GM19025 (cell line): ENCODE results near the gene MYH7B.

Experiments
- ATAC-seq: cut with Tn5 transposase; IDR thresholded peaks from one replicate; pipeline ENCODE4 v1.9.1; 2021; ENCODE audit warnings: mild to moderate bottlenecking, low read depth, moderate library complexity; ENCODE audit not compliant: unreplicated experiment

MYH7B gene

DNA sequence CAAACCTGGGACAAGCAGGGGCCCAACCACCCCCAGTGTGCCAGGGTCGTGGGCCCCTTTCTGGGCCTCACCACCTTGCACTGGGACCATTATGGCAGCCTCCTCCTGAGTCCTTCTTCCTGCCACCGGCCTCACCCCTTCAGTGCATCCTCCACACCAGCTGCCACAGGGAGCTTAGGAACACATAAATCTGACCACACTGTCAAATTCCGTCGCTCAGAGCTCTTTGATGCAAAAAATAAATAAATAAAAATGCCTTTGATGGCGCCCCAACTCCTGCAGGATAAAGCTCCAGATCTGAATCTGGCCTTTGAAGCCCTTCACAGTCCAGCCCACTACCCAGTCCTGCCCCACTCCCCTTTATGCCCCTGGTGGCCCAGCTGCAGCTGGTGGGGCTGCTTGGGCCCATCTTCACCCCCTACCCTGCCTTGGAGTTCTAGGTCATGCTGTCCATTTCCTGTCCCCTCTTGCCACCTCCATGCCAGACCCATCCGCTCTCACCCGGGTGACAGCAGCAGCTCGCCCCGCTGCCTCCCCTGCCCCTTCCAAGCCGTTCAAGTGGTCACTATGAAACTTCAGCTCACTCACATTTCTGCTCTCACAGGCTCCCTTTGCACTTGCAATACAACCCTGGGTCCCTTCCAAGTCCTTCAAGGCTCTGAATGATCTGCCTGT lies 16.0 kb downstream of the MYH7B start:
- no peak for ATAC-seq

DNA sequence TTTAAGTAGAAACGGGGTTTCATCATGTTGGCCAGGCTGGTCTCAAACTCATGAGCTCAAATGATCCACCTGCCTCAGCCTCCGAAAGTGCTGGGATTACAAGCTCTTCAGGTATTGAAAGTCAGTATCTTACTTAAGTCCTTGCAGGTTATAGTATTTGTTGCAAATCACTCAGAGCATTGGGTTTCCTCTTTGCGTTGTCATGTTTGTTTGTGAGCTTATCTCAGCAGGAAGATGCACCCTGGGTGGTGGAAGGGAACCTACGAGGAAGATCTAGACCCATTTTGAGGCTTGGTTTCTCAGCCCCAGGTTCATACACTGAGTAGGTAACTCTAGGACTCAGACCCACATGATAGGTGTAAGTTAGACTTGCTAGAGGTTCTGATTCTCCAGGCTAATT lies 18.6 kb downstream of the MYH7B start:
- no peak for ATAC-seq

DNA sequence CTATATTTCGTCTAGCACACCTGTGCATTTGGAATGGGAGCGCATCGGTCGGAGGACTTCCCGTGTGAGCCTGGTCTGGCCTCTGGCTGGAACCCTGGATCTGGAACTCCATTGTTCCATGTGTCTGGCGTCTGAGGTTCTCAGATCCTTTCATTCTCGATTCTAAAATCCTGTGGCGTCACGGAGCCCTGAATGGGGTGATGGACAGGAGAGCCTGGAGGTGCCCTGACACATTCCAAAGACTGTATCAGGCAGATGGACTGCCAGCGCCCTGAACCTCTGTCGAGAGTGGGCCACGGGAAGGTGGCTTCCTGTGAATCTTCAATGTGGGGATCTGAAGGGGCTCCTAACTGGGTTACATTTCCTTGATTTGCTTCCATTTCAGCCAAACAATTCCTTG lies 20.6 kb downstream of the MYH7B start:
- ATAC-seq = no peak

DNA sequence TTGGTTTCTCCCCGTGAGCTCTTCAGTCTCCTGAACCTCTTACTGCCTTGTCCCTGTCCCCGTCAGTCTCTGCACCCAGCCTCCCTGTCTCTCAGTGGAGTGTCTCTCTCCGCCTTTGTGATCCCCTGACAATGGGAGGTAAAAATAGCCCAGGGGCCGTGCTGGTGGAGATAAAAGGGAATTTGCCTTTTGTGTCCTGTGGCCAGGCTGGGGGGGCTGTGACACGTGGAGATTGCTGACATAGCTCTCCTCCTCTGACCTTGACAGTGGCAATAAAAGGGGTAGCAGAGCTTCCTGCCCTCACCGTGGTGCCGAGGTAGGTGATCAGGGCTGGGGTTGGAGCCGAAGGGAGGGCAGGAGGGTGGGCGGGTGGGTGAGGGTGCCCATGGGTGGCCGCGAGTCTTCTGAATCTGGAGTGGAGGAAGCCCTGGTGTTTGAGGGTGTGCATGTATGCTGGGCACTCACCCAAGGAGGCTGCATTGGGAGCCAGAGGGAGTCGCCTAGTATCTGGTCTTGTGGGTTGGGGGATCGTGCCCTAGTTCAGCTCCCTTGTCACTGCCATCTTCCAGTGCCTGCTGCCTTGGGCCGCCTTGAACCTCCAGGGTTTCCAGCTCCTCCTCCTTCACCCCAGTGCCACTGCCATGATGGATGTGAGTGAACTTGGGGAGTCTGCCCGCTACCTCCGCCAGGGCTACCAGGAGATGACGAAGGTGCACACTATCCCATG lies 21.9 kb downstream of the MYH7B start:
- ATAC-seq = no peak

DNA sequence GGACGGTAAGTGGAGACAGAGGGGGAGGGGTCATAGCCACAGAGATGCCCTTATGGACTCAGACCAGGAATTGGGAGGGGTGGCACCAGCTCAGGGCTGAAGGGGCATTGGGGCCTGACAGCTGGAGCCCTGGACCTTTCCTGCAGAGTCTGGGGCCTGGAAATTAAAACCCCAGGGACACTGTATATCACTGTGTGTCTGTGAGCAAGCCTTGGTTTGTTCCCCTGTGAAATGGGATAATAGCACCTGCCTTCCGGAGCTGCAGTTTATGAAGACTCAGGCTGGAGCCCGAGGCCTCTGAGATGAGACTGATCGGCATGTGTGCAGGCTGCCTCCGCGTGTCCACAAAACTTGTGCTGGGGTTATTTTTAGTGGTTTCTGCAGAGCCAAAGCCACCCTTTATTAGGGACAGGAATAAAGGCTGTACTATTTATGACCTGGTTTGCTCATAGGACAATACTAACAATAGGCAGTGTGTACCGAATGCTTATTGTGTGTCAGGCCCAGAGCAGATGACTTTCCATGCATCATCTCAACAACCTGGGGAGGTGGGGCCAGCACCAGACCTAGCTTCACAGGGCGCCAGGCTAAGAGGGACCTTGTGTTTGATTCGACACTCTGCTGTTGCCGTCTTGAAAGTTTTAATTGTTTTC lies 22.6 kb downstream of the MYH7B start:
- ATAC-seq = no peak

DNA sequence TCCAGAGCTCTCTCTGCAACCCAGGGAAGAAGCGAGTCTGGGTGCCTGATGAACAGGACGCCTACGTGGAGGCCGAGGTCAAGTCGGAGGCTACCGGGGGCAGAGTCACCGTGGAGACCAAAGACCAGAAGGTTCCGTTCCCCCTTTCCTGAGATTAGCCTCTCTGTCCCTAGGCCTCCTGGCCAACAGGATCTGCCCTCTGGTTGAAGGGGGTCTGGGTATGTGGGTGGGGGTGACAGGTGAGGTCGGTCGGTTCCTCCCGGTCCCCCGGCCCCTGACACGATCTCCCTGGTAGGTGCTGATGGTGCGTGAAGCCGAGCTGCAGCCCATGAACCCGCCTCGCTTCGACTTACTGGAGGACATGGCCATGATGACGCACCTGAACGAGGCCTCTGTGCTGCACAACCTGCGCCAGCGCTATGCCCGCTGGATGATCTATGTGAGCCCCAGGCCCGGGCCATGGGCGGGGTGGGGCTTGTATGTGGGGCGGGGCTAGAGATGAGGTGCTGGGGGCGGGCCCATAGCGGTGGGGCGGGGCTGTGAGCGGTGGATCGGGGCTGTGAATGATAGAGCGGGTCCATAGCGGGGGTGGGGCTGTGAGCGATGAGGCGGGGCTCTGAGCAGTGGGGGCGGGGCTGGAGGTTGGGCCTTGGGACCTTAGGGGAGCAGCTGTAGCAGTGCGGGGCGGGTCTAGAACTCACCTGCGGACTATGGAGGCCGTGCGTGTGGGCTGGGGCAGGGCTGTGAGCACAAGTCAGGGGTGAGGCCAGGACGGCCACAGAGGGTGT lies 23.9 kb downstream of the MYH7B start:
- no peak for ATAC-seq

DNA sequence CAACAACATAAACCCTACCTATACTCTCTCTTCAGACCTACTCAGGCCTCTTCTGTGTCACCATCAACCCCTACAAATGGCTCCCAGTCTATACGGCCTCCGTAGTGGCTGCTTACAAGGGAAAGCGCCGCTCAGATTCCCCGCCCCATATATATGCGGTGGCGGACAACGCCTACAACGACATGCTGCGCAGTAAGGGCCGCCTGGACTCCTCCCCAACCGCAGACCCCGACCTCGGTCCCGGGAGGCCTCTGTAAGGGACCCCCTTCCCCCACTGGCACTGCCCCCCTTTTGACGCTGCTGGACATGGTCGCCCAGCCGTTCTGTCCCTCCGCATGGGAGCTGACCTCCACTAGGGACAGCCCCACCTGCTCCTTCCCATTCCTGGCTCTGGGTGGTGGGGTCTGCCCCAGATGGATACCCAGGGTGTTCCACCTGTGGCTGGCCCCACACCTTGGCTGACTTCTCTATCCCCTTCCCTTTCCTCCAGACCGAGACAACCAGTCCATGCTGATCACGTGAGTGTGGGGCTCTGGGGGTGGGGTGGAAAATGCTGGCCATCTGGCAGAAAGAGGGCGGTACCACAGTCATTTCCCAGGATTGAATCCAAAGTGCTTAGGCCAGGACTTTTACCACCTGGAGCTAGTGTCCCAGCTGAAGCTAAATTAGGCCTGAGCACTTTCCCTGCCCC lies 25.0 kb downstream of the MYH7B start:
- no peak for ATAC-seq

DNA sequence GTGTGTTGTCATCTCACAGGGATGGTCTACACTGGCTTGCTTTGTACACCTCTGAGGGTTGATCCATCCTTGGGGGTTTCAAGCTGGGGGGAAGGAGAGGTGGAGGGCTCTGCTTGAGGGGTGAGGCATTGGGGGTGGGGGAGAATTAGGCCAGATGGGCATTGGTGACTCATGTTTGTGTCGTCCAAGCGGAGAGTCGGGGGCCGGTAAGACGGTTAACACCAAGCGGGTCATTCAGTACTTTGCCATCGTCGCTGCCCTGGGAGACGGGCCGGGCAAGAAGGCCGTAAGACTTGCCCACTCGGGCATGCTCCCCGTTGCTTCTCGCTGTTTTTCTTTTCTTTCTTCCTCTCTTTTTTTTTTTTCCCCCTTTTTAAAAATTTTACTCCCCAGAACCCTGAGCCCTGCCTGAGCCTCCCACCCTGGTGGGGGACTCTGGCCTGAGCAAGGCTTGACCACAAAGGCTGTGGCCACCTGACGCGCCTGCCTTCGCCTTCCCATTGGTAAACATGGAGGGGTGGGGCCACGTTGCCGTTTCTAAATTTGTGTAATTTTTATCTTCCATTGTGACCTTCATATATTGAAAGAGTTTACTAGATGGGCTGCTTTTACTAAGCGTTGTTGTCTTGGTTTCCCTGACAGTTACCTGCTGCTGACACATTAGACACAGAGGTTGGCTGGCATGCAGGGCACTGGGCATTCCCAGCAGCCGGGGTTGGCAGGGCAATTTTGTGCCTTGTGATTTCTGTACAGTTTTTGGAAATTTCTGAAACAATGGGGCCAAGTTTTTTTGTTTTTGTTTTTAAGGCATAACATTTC lies 26.8 kb downstream of the MYH7B start:
- no peak for ATAC-seq

DNA sequence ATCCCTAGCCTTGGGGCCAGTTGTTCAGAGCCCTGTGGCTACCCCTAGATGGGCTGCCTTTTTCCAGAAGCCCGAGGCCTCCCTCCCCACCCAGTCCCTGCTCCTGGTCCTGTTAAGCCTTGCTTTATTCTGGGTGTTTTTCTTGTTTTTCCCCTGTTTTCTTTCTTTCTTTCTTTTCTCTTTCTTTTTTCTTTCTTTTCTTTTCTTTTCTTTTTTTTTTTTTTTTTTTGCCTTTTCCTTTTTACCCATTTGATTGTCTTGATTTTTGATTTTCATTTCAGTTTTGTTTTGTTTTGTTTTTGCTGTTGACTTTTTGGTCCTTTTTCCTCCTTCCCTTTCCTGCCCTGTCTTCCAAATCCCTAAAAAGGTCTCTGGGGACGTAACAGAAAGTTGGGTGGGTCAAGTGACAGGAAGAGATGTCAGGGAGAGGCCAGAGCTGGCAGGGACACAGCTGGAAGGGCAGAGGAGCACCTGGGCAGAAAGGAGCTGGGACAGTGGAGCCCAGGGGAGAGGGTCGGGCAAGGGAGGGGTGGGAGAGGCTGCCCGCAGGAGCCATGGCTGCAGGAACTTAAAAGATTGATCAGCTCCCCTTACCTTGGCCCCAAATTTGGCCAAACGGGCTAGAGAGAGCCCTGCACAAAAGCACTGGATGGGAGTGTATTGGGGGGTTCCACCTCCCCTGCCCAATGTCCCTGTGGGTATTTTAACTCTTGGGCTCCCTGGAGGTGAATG lies 27.6 kb downstream of the MYH7B start:
- ATAC-seq = no peak

DNA sequence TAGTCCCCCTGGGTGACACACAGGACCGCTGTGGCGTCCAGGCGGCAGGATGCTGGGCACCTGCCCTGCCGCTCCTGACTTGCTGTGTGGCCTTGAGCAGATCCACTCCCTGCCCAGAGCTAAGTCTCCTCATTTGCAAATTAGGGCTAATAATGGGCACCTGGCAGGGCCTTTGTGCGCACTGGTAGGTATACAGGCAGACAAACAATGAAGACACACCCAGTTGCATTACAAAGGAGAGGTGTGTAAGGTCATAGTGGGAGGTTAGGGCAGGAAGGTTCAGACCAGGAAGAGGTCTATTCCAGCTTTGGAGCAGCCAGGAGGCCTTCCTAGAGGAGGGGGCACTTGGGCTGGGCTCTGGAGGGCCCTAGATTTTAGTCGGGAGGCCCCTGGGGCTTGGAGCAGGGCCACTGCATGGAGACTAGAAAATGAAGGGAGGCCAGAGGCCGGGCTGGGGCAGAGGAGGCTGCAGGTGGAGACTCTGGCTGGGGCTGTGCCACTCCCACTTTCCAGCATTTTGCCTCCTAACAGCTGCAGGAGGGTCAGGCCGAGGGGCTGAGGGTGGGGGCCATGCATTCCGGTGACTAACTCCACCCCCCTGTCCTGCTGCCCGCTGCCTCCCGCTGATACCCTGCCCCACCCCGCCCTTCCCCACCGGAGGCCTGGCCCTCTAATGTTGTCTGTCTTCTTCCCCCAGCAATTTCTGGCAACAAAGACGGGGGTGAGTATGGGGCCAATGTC lies 28.5 kb downstream of the MYH7B start:
- no peak for ATAC-seq

DNA sequence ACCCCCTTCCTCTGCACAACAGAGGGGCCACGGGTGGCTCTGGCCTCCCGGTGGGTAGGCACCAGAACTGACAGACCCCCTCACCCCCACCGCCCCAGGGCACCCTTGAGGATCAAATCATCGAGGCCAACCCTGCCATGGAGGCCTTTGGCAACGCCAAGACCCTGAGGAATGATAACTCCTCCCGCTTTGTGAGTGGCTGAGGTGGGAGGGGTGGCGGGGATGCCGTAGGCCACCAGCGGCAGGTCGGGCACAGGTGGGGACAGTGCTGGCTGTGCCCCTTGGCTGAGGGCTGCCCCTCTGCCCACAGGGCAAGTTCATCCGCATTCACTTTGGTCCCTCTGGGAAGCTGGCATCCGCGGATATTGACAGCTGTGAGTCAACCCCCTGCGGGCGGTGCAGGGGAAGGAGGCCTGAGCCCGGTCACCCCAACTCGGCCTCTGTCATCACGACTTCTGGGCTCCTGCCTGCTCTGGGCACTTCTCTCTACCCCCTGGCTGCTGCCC lies 29.1 kb downstream of the MYH7B start:
- no peak for ATAC-seq

DNA sequence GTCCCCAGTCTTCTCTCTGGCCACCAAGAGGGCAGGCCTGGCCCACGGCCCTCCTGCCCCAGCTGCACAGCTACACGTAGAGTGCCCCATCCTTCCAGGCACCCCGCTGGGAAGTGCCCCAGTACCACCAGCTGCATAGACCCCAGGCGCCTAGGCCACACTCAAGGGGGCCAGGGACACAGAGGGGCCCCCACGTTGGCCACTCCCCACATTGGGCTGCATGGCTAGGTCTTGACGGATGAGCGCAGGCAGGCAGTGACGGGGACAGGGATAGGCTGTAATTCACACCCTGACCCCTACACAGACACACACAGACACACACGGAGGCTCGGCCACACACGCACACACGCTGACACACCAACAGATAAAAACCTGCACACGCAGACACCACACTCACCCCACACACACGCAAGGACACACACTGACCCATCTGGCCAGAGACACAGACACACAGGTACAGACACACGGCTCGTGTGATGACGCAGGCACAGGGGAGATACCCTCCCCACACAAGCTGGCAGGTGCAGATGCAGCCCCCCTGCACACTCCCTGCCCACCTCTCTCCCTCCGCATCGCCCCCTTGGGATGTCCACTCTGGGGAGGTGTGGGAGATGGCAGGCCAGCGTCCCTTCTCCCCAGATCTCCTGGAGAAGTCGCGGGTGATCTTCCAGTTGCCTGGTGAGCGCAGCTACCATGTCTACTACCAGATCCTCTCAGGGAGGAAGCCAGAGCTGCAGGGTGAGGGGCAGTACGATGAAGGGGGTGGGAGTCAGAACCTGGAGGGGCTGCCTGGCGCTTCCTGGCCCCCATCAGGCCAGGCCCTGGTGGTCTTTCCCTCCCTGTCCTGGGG lies 30.0 kb downstream of the MYH7B start:
- ATAC-seq = no peak

DNA sequence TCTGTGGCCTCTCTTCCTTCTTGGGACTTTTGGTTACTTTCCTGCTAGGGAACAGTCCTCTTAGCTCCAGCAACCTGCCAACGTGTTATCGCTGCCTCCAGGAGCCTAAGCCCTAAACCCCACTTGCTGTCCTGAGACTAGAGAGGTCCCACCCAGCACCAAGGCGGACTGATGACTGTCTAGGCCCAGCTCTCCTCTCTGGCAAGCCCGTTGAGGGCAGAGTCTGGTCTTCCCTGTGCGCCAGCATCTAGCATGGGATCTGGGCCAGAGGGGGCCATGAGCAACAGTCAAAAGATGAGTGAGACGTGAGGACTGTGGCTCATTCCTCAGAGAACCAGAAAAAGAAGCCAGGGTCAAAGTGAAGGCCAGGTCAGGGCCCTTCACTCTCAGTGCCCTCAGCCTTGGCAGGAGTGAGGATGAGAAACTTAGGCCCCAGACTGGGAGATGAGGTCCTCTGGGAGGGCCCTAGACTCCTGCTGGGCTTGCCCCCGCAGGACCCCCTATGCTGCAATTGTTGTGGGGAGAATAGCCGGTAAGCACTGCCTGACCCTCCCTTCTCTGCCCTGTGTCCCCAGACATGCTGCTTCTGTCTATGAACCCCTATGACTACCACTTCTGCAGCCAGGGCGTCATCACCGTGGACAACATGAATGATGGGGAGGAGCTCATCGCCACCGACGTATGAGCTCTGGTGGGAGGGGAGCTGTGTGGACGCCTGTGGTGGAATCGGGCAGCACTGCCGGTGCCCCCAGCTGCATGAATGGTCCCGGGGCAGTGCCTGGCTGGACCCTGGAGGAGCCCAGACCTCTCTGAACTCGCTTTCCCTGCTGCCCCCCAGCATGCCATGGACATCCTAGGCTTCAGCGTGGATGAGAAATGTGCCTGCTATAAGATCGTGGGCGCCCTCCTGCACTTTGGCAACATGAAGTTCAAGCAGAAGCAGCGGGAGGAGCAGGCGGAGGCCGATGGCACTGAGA lies 30.9 kb downstream of the MYH7B start:
- ATAC-seq = no peak

DNA sequence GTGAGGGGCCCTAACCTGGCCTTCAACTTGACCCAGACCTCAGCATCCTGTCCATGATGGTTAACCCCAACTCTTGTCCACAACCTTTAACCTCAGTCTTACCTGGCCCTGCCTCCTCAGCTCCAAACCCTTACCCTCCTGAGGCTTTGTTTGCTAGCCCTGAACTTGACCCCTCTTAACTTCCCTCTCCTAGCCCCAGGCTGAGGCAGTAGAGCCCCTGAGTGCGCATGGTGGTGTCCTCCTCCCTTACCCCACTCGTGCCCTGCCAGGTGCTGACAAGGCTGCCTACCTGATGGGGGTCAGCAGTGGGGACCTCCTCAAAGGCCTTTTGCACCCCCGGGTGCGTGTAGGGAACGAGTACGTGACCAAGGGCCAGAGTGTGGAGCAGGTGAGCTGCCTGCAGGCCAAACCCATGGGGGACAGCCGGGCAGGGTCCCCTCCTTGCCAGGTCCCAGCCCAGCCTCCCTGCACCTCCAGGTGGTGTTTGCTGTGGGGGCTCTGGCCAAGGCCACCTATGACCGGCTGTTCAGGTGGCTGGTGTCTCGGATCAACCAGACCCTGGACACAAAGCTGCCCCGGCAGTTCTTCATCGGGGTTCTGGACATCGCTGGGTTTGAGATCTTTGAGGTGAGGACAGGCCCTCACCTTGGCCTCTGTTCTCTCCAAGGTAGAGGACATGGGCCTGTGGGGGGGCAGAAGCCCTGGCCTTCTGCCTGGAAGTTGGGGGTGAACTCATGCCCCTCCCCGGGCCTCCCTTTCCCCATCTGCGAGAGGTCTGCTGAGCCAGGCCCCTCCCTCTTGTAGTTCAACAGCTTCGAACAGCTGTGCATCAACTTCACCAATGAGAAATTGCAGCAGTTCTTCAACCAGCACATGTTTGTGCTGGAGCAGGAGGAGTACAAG lies 31.9 kb downstream of the MYH7B start:
- no peak for ATAC-seq

DNA sequence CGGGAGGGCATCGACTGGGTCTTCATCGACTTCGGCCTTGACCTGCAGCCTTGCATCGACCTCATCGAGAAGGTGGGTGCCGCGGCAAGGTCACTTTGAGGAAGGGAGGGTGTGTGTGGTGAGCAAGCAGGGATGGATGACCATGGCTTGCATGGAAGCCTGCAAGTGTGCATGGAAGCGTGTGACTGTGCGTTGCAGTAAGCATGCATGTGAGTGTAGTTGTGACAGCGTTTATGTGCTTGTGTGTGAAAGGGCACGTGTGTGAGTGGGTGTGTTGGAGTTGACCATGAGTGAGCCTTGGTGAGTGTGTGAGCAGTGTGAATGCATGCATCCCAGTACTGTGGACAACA lies 32.5 kb downstream of the MYH7B start:
- ATAC-seq = no peak
